HepG2 (cell line): ENCODE results near the gene PLS1. TPM values are rescaled to one million over a fixed set of nuclear protein-coding genes. Genes with fewer than 3 reads are reported as not detected.
A peak's percentile ranks its signal among the peaks of the same experiment; 100 is the strongest.

Experiments used
- HMG20B ChIP-seq: conservative IDR thresholded peaks from 2 replicates; pipeline ENCODE4 v1.6.1; 2016; ENCODE audit warnings: missing genetic modification reagents, missing compliant biosample characterization
- KLF15 ChIP-seq: sonication (generic); formaldehyde crosslinking; IDR thresholded peaks from 2 replicates; pipeline ENCODE4 v1.8.1; 2023; ENCODE audit warnings: borderline replicate concordance, mild to moderate bottlenecking, inconsistent platforms, missing genetic modification reagents, mixed read lengths
- KLF6 ChIP-seq: IDR thresholded peaks from 2 replicates; pipeline ENCODE4 v1.8.0; 2016; ENCODE audit warnings: missing biosample characterization, missing genetic modification reagents
- MAFK ChIP-seq, 2 experiments: IDR thresholded peaks in 1 of 2; conservative IDR thresholded peaks in 1 of 2; 2 replicates each; pipeline ENCODE4 v1.6.1; 2011; ENCODE audit warnings: improper control_type of control experiment in 2 of 2, low read length in 2 of 2
- MYC ChIP-seq: sonication (generic); formaldehyde crosslinking; IDR thresholded peaks from 2 replicates; pipeline ENCODE4 v1.9.0; 2021; ENCODE audit warnings: missing genetic modification reagents, borderline replicate concordance
- PHF8 ChIP-seq: sonication (generic); formaldehyde crosslinking; IDR thresholded peaks from 2 replicates; pipeline ENCODE4 v1.5.0; 2020; ENCODE audit warnings: missing genetic modification reagents
- PRMT3 ChIP-seq: sonication (generic); formaldehyde crosslinking; IDR thresholded peaks from 2 replicates; pipeline ENCODE4 v1.8.1; 2022; ENCODE audit warnings: low read depth, mild to moderate bottlenecking, moderate library complexity, missing genetic modification reagents, borderline replicate concordance
- RXRB ChIP-seq: IDR thresholded peaks from 2 replicates; pipeline ENCODE4 v1.6.1; 2016; ENCODE audit warnings: borderline replicate concordance, missing genetic modification reagents, missing compliant biosample characterization
- TCF7L2 ChIP-seq: IDR thresholded peaks from 2 replicates; pipeline ENCODE4 v1.6.1; 2011; ENCODE audit warnings: mild to moderate bottlenecking, low read depth, low read length, moderate library complexity
- TOE1 ChIP-seq: sonication (generic); formaldehyde crosslinking; IDR thresholded peaks from 2 replicates; pipeline ENCODE4 v1.4.0; 2020; ENCODE audit warnings: mild to moderate bottlenecking, missing genetic modification reagents
- ZBTB7B ChIP-seq: sonication (generic); formaldehyde crosslinking; IDR thresholded peaks from 2 replicates; pipeline ENCODE4 v1.4.0; 2020; ENCODE audit warnings: missing genetic modification reagents
- ZFY ChIP-seq: sonication (generic); formaldehyde crosslinking; IDR thresholded peaks from 2 replicates; pipeline ENCODE4 v1.4.0; 2020; ENCODE audit warnings: missing genetic modification reagents
- ZNF138 ChIP-seq: sonication (generic); formaldehyde crosslinking; IDR thresholded peaks from 2 replicates; pipeline ENCODE4 v1.5.0; 2020; ENCODE audit warnings: mild to moderate bottlenecking, low read depth, missing genetic modification reagents
- ZNF234 ChIP-seq: sonication (generic); formaldehyde crosslinking; conservative IDR thresholded peaks from 2 replicates; pipeline ENCODE4 v1.5.1; 2020; ENCODE audit warnings: mild to moderate bottlenecking, missing genetic modification reagents
- ZNF468 ChIP-seq: sonication (generic); formaldehyde crosslinking; IDR thresholded peaks from 2 replicates; pipeline ENCODE4 v1.8.0; 2022; ENCODE audit warnings: mild to moderate bottlenecking, moderate library complexity, missing genetic modification reagents
- ZNF598 ChIP-seq: sonication (generic); formaldehyde crosslinking; IDR thresholded peaks from 2 replicates; pipeline ENCODE4 v1.5.1; 2020; ENCODE audit warnings: mild to moderate bottlenecking, missing genetic modification reagents, borderline replicate concordance
- polyA plus RNA-seq, 8 experiments: library from polyadenylated mRNA; depleted of rRNA in 3 of 8; stranded (reverse) in 7 of 8; unstranded in 1 of 8; fragments of >200 nt; fragmentation: Illumina TruSeq in 4 of 8; extraction: Trizol in 4 of 8; gene quantifications; 2 replicates each; pipeline versions ENCODE4 v1.2.1 to v1.2.3, GENCODE V29; 2011 to 2016; ENCODE audit warnings: low read depth in 4 of 8, missing spikeins in 1 of 8, mixed read lengths in 1 of 8; ENCODE audit not compliant: insufficient read depth in 1 of 8
- total RNA-seq, 5 experiments: library from RNA; depleted of rRNA; stranded (reverse); fragments of >200 nt; fragmentation: Illumina TruSeq; extraction: Trizol; gene quantifications; 2 replicates each; pipeline ENCODE4 v1.2.3, GENCODE V29; 2016; ENCODE audit warnings: low read depth in 1 of 5
- TF ChIP-seq, protein P1 (sequence below): sonication (generic); formaldehyde crosslinking; conservative IDR thresholded peaks from 2 replicates; pipeline ENCODE4 v1.4.0; 2020; ENCODE audit warnings: mild to moderate bottlenecking, missing genetic modification reagents, moderate library complexity
- TF ChIP-seq, protein P2 (sequence below): IDR thresholded peaks from 2 replicates; pipeline ENCODE4 v1.6.1; 2016; ENCODE audit warnings: missing compliant biosample characterization, missing genetic modification reagents, borderline replicate concordance
- TF ChIP-seq, protein P3 (sequence below): sonication (generic); formaldehyde crosslinking; IDR thresholded peaks from 2 replicates; pipeline ENCODE4 v1.8.0; 2022; ENCODE audit warnings: mild to moderate bottlenecking, missing genetic modification reagents, borderline replicate concordance
- TF ChIP-seq, protein P4 (sequence below): sonication (generic); formaldehyde crosslinking; IDR thresholded peaks from 2 replicates; pipeline ENCODE4 v1.9.0; 2022; ENCODE audit warnings: missing genetic modification reagents, mild to moderate bottlenecking, borderline replicate concordance

PLS1 gene
- total and polyA plus RNA-seq, 2 of the 13 experiments (the other 11 are each of a cell fraction or from before 2014, with no cell fraction given) = 11.2 to 21.1 TPM

DNA sequence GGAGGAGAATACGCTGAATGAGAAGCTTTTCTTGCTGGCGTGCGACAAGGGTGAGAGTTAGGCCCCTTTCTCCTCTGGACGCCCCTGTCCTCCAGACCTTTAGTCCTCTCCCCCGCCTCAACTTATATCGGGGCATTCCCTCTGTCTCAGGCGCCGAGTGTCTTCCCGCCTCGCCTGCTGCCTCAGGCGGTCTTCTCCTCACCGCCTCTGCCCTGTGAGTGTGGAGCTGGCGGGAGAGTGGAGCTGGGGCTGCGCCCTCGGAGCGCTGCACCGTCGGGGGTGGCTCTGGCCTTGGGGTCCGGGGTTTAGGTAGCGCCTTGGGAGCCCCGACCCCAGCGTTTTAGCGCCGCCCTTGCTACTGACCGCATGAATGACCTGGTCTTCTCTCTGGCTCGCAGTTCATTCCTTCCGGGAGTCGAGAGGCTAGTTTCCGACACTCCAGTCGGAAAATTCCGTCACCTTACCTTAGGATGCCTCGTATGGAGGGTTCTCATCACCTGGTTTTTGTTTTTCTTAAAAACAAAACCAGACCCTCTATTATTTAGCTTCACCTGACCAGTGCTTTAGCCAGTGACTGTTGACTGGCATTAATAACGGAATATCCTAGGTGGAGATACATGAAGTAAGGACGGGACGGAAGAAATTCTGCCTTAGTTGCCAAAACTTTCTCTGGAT lies 128.6 kb downstream of the PLS1 start (continued):
- TF ChIP-seq, protein P1, sequence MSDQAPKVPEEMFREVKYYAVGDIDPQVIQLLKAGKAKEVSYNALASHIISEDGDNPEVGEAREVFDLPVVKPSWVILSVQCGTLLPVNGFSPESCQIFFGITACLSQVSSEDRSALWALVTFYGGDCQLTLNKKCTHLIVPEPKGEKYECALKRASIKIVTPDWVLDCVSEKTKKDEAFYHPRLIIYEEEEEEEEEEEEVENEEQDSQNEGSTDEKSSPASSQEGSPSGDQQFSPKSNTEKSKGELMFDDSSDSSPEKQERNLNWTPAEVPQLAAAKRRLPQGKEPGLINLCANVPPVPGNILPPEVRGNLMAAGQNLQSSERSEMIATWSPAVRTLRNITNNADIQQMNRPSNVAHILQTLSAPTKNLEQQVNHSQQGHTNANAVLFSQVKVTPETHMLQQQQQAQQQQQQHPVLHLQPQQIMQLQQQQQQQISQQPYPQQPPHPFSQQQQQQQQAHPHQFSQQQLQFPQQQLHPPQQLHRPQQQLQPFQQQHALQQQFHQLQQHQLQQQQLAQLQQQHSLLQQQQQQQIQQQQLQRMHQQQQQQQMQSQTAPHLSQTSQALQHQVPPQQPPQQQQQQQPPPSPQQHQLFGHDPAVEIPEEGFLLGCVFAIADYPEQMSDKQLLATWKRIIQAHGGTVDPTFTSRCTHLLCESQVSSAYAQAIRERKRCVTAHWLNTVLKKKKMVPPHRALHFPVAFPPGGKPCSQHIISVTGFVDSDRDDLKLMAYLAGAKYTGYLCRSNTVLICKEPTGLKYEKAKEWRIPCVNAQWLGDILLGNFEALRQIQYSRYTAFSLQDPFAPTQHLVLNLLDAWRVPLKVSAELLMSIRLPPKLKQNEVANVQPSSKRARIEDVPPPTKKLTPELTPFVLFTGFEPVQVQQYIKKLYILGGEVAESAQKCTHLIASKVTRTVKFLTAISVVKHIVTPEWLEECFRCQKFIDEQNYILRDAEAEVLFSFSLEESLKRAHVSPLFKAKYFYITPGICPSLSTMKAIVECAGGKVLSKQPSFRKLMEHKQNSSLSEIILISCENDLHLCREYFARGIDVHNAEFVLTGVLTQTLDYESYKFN (CRISPR knock-in tag) = peak; percentile 66
- TF ChIP-seq, protein P2, sequence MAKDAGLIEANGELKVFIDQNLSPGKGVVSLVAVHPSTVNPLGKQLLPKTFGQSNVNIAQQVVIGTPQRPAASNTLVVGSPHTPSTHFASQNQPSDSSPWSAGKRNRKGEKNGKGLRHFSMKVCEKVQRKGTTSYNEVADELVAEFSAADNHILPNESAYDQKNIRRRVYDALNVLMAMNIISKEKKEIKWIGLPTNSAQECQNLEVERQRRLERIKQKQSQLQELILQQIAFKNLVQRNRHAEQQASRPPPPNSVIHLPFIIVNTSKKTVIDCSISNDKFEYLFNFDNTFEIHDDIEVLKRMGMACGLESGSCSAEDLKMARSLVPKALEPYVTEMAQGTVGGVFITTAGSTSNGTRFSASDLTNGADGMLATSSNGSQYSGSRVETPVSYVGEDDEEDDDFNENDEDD (CRISPR knock-in tag) = peak; percentile 46; the same call in 1 of the 2 replicates
- 0 out of 2 replicates have a peak, but pooled peaks have one; percentile 9 for TF ChIP-seq KLF6 (CRISPR knock-in tag)
- TF ChIP-seq ZNF468 = no peak
- peak; percentile 34; the same call in 1 of the 2 replicates for TF ChIP-seq RXRB (CRISPR knock-in tag)
- peak; percentile 27 for TF ChIP-seq ZFY (CRISPR knock-in tag)
- TF ChIP-seq ZBTB7B (CRISPR knock-in tag) = peak; percentile 43; the same call in 1 of the 2 replicates
- no peak for TF ChIP-seq MAFK (conservative IDR thresholded peaks at IDR 0.05 in 1 of 2, IDR thresholded peaks at IDR 0.05 in 1 of 2; ENCODE audit: low read length in 2 of 2)
- TF ChIP-seq HMG20B = 0 out of 2 replicates have a peak, but pooled peaks have one; percentile 7
- no peak for TF ChIP-seq TOE1 (CRISPR knock-in tag)
- TF ChIP-seq ZNF598 (CRISPR knock-in tag) = peak; percentile 62; the same call in 1 of the 2 replicates
- TF ChIP-seq KLF15 = no peak
- no peak for TF ChIP-seq ZNF234 (CRISPR knock-in tag)
- TF ChIP-seq, protein P3, sequence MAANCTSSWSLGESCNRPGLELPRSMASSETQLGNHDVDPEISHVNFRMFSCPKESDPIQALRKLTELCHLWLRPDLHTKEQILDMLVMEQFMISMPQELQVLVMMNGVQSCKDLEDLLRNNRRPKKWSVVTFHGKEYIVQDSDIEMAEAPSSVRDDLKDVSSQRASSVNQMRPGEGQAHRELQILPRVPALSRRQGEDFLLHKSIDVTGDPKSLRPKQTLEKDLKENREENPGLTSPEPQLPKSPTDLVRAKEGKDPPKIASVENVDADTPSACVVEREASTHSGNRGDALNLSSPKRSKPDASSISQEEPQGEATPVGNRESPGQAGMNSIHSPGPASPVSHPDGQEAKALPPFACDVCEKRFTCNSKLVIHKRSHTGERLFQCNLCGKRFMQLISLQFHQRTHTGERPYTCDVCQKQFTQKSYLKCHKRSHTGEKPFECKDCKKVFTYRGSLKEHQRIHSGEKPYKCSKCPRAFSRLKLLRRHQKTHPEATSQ (CRISPR knock-in tag) = peak; percentile 76; the same call in 1 of the 2 replicates
- no peak for TF ChIP-seq PRMT3 (CRISPR knock-in tag)
- TF ChIP-seq ZNF138 = 0 out of 2 replicates have a peak, but pooled peaks have one; percentile 31
- TF ChIP-seq PHF8 (CRISPR knock-in tag) = peak; percentile 81
- TF ChIP-seq TCF7L2 = no peak
- TF ChIP-seq, protein P4, sequence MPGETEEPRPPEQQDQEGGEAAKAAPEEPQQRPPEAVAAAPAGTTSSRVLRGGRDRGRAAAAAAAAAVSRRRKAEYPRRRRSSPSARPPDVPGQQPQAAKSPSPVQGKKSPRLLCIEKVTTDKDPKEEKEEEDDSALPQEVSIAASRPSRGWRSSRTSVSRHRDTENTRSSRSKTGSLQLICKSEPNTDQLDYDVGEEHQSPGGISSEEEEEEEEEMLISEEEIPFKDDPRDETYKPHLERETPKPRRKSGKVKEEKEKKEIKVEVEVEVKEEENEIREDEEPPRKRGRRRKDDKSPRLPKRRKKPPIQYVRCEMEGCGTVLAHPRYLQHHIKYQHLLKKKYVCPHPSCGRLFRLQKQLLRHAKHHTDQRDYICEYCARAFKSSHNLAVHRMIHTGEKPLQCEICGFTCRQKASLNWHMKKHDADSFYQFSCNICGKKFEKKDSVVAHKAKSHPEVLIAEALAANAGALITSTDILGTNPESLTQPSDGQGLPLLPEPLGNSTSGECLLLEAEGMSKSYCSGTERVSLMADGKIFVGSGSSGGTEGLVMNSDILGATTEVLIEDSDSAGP (CRISPR knock-in tag) = peak; percentile 82
- TF ChIP-seq MYC (CRISPR knock-in tag) = peak; percentile 34; the same call in 1 of the 2 replicates
